Fibroblast of villous mesenchyme (primary cell): Measurements from ENCODE around the gene PPP1R26. TPM values are rescaled to one million over a fixed set of nuclear protein-coding genes. Genes with fewer than 3 reads are reported as not detected.
A peak's percentile ranks its signal among the peaks of the same experiment; 100 is the strongest.

ENCODE experiments used
- DNase-seq: peaks from one replicate; pipeline ENCODE4 v3.0.0-alpha.2; 2010; ENCODE audit warnings: low read depth
- H3K4me3 ChIP-seq: 2 replicates; pipeline ENCODE4 v1.5.1; 2011; ENCODE audit warnings: low read depth, mild to moderate bottlenecking, low read length
- CTCF ChIP-seq: IDR thresholded peaks from 2 replicates; pipeline ENCODE4 v1.5.1; 2012; ENCODE audit warnings: low read depth, mild to moderate bottlenecking, low read length; ENCODE audit not compliant: insufficient read depth
- total RNA-seq: library from RNA; depleted of rRNA; stranded (reverse); fragments of >200 nt; gene quantifications from 2 replicates; pipeline ENCODE4 v1.2.3, GENCODE V29; 2012

Gene PPP1R26
- total RNA-seq, 1 donor: 11.7 TPM

GRCh38 chr9:135536216-135536615, 56.6 kb downstream of the PPP1R26 start:
- no peak for TF ChIP-seq CTCF
- peak; percentile 55 for DNase-seq
- H3K4me3 ChIP-seq: no peak overlapping the region

Other genes starting within 250 kb of the PPP1R26 start
- gene MRPS2, start 20.9 kb downstream of the PPP1R26 start, total RNA-seq: 12.1 and 14.5 TPM in 2 replicates
- not detected in 2 replicates for gene LCN1, start 41.7 kb downstream of the PPP1R26 start, total RNA-seq
- gene OBP2A, start 66.3 kb downstream of the PPP1R26 start, total RNA-seq: not detected in 2 replicates
- gene PAEP, start 82.0 kb downstream of the PPP1R26 start, total RNA-seq: not detected in 2 replicates
- not detected in 2 replicates for gene GLT6D1, start 159.8 kb downstream of the PPP1R26 start, total RNA-seq
- not detected in 2 replicates for gene LCN9, start 183.5 kb downstream of the PPP1R26 start, total RNA-seq
- not detected in 2 replicates for gene SOHLH1, start 219.7 kb downstream of the PPP1R26 start, total RNA-seq
- not detected in 2 replicates for gene KCNT1, start 222.4 kb downstream of the PPP1R26 start, total RNA-seq